HCT116 (cell line): ENCODE results near the gene CYRIA.

Experiments
- CBX3 ChIP-seq: IDR thresholded peaks from 2 replicates; pipeline ENCODE4 v1.6.1; 2012; ENCODE audit warnings: low read depth
- EGR1 ChIP-seq: IDR thresholded peaks from 2 replicates; pipeline ENCODE4 v1.6.1; 2012; ENCODE audit warnings: low read depth
- ELF1 ChIP-seq: IDR thresholded peaks from 2 replicates; pipeline ENCODE4 v1.6.1; 2012; ENCODE audit warnings: low read depth, borderline replicate concordance
- EZH2 ChIP-seq: fragments of 200-600 bp; sonication (generic); IDR thresholded peaks from 2 replicates; pipeline ENCODE4 v1.6.1; 2017; ENCODE audit warnings: antibody characterized with exemption, mixed run types
- JUND ChIP-seq: IDR thresholded peaks from 2 replicates; pipeline ENCODE4 v1.6.1; 2012
- POLR2A ChIP-seq: IDR thresholded peaks from 2 replicates; pipeline ENCODE4 v1.7.0; 2011; ENCODE audit warnings: borderline replicate concordance; ENCODE audit not compliant: insufficient read depth, insufficient read length; ENCODE audit errors: extremely low read depth
- SIN3A ChIP-seq: IDR thresholded peaks from 2 replicates; pipeline ENCODE4 v1.6.1; 2012; ENCODE audit warnings: low read depth
- TF ChIP-seq, protein P1 (sequence below), 3 experiments: fragments of 200-600 bp in 1 of 3; sonication (generic) in 1 of 3; IDR thresholded peaks in 2 of 3; conservative IDR thresholded peaks in 1 of 3; 2 replicates each; pipeline ENCODE4 v1.5.1; 2012 to 2017; ENCODE audit warnings: low read depth in 2 of 3, low read length in 2 of 3, antibody characterized with exemption in 1 of 3, borderline replicate concordance in 1 of 3, control low read depth in 1 of 3, mild to moderate bottlenecking in 1 of 3, mixed read lengths in 1 of 3, mixed run types in 1 of 3, moderate library complexity in 1 of 3; ENCODE audit not compliant: insufficient read depth in 1 of 3

DNA sequence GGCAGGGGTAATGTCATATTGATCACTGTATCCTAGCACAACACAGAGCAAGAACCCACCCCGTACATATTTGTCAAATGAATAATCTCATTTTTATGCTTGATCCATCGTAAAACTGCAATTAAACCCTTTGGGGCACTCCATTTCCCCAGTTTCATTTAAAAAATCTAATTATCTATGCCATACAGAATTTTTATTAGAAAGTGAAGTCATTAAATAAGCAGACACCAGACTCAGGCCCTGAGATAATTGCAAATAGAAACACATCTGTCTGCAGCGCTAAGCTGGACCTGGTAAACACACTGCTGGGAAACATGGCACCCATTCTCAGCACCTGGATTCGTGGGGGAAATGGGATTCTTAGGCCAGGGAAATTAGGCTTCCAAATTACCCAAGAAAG lies 5.1 kb downstream of the CYRIA start:
- TF ChIP-seq, protein P1, sequence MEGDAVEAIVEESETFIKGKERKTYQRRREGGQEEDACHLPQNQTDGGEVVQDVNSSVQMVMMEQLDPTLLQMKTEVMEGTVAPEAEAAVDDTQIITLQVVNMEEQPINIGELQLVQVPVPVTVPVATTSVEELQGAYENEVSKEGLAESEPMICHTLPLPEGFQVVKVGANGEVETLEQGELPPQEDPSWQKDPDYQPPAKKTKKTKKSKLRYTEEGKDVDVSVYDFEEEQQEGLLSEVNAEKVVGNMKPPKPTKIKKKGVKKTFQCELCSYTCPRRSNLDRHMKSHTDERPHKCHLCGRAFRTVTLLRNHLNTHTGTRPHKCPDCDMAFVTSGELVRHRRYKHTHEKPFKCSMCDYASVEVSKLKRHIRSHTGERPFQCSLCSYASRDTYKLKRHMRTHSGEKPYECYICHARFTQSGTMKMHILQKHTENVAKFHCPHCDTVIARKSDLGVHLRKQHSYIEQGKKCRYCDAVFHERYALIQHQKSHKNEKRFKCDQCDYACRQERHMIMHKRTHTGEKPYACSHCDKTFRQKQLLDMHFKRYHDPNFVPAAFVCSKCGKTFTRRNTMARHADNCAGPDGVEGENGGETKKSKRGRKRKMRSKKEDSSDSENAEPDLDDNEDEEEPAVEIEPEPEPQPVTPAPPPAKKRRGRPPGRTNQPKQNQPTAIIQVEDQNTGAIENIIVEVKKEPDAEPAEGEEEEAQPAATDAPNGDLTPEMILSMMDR (IDR thresholded peaks at IDR 0.05 in 2 of 3, conservative IDR thresholded peaks at IDR 0.05 in 1 of 3; ENCODE audit: borderline replicate concordance in 1 of 3, insufficient read depth in 1 of 3, low read depth in 2 of 3, low read length in 2 of 3): no peak
- TF ChIP-seq JUND: no peak
- TF ChIP-seq ELF1: no peak
- no peak for TF ChIP-seq EZH2
- no peak for TF ChIP-seq SIN3A
- no peak for TF ChIP-seq POLR2A
- TF ChIP-seq EGR1: no peak
- TF ChIP-seq CBX3: no peak
